K562 (cell line): Measurements from ENCODE around the gene MYADML2. TPM values are rescaled to one million over a fixed set of nuclear protein-coding genes. Genes with fewer than 3 reads are reported as not detected.

Experiments
- ATAC-seq: fragments of 200-7000 bp; cut with Tn5 transposase; 3 replicates; pipeline ENCODE4 v1.9.1; 2020; ENCODE audit warnings: moderate library complexity
- BruUV-seq: library from RNA; stranded (reverse); fragments of 400-500 nt; replicated peaks from 2 replicates; lab custom pipeline; 2021; lab: Mats Ljungman, UMichigan
- CTCF ChIA-PET: fragments of 300-600 bp; formaldehyde crosslinking; extraction: SDS; loops from one replicate; lab custom pipeline; 2021; ENCODE audit warnings: low intra/inter-chr PET ratio; lab: Yijun Ruan, JAX
- POLR2A ChIA-PET: fragments of 300-600, 350-650 bp; sonication (Branson Sonifier 250); formaldehyde crosslinking; extraction: SDS; loops from one replicate; lab custom pipeline; 2021; ENCODE audit warnings: antibody characterized with exemption, inconsistent platforms; lab: Yijun Ruan, JAX
- DNase-seq, 4 experiments: peaks; one replicate each; pipeline versions ENCODE4 v3.0.0 to v3.0.0-alpha.2; 2011 to 2018; ENCODE audit warnings: low spot score in 3 of 4, mixed read lengths in 3 of 4; ENCODE audit errors: extremely low read depth in 1 of 4
- FAIRE-seq: peaks from 2 replicates; lab custom pipeline; 2011; peaks lifted over from hg19 to GRCh38; lab: Jason Lieb, UNC
- H2AFZ ChIP-seq: 2 replicates; pipeline ENCODE4 v1.6.0; 2011; ENCODE audit warnings: low read depth, low read length, control low read depth, inconsistent platforms
- H3K27ac ChIP-seq: fragments of 200-600 bp; 3 replicates; pipeline ENCODE4 v1.8.0; 2011; ENCODE audit warnings: low read depth, mild to moderate bottlenecking, control low read depth, inconsistent platforms, low read length, moderate library complexity, mixed read lengths; ENCODE audit errors: extremely low read depth
- H3K27me3 ChIP-seq, 2 experiments: fragments of 300-600 bp in 1 of 2; 2 replicates in 1 of 2; 3 replicates in 1 of 2; pipeline versions ENCODE4 v1.6.0 to v1.8.0; 2011; ENCODE audit warnings: inconsistent platforms in 2 of 2, low read length in 2 of 2, mild to moderate bottlenecking in 1 of 2, mixed read lengths in 1 of 2, moderate library complexity in 1 of 2; ENCODE audit not compliant: control insufficient read depth in 2 of 2, insufficient read depth in 2 of 2
- H3K36me3 ChIP-seq: fragments of 300-600 bp; 3 replicates; pipeline ENCODE4 v1.8.0; 2011; ENCODE audit warnings: mild to moderate bottlenecking, low read length, inconsistent platforms; ENCODE audit not compliant: control insufficient read depth, insufficient read depth
- H3K4me1 ChIP-seq, 2 experiments: fragments of 200-600 bp in 1 of 2; replicated peaks in 1 of 2; 2 replicates in 1 of 2; 3 replicates in 1 of 2; pipeline versions ENCODE4 v1.5.1 to v1.8.0; 2011; ENCODE audit warnings: inconsistent platforms in 2 of 2, low read length in 2 of 2, mild to moderate bottlenecking in 1 of 2, mixed read lengths in 1 of 2, moderate library complexity in 1 of 2; ENCODE audit not compliant: control insufficient read depth in 2 of 2, insufficient read depth in 2 of 2
- H3K4me2 ChIP-seq: 2 replicates; pipeline ENCODE4 v1.6.1; 2011; ENCODE audit warnings: low read length, control low read depth, inconsistent platforms, mixed read lengths; ENCODE audit not compliant: insufficient read depth
- H3K4me3 ChIP-seq: fragments of 200-600 bp; sonication (generic), shearing (Covaris generic); 2 replicates; pipeline ENCODE4 v1.5.1; 2016; ENCODE audit warnings: control low read depth, inconsistent platforms
- H3K79me2 ChIP-seq: fragments of 200-600 bp; 3 replicates; pipeline ENCODE4 v1.8.0; 2011; ENCODE audit warnings: low read length, inconsistent platforms; ENCODE audit not compliant: control insufficient read depth, insufficient read depth
- H3K9ac ChIP-seq, 2 experiments: 2 replicates each; pipeline versions ENCODE4 v1.6.0 to v1.6.1; 2011; ENCODE audit warnings: low read depth in 2 of 2, low read length in 2 of 2, control low read depth in 1 of 2, inconsistent platforms in 1 of 2, mild to moderate bottlenecking in 1 of 2, mixed read lengths in 1 of 2; ENCODE audit not compliant: insufficient read depth in 1 of 2
- H3K9me1 ChIP-seq: one replicate; pipeline ENCODE4 v1.6.0; 2011; ENCODE audit warnings: inconsistent platforms, mild to moderate bottlenecking, low read length, moderate library complexity; ENCODE audit not compliant: control insufficient read depth, insufficient read depth
- H3K9me3 ChIP-seq: replicated peaks from 2 replicates; pipeline ENCODE4 v1.5.1; 2011; ENCODE audit warnings: low read depth, low read length, inconsistent platforms; ENCODE audit not compliant: control insufficient read depth, insufficient read depth
- H4K20me1 ChIP-seq: replicated peaks from 2 replicates; pipeline ENCODE4 v1.6.1; 2011; ENCODE audit warnings: low read length, inconsistent platforms, mixed read lengths; ENCODE audit not compliant: control insufficient read depth, insufficient read depth
- CTCF ChIP-seq, 3 experiments: IDR thresholded peaks in 2 of 3; conservative IDR thresholded peaks in 1 of 3; 2 replicates each; pipeline ENCODE4 v1.5.1; 2011 to 2012; ENCODE audit warnings: low read length in 3 of 3, mild to moderate bottlenecking in 3 of 3, control low read depth in 2 of 3, improper control_type of control experiment in 1 of 3, inconsistent platforms in 1 of 3, low read depth in 1 of 3, mixed read lengths in 1 of 3, moderate library complexity in 1 of 3; ENCODE audit not compliant: insufficient read depth in 2 of 3
- NUFIP1 ChIP-seq: fragments of 450-650 bp; IDR thresholded peaks from 2 replicates; pipeline ENCODE4 v1.6.1; 2018; ENCODE audit not compliant: partially characterized antibody
- RBFOX2 ChIP-seq: fragments of 200-400 bp; formaldehyde crosslinking; IDR thresholded peaks from 2 replicates; pipeline ENCODE4 v1.6.1; 2017; ENCODE audit warnings: low read depth, mild to moderate bottlenecking, low read length, moderate library complexity
- RBM22 ChIP-seq: fragments of 200-400 bp; formaldehyde crosslinking; IDR thresholded peaks from 2 replicates; pipeline ENCODE4 v1.6.1; 2018; ENCODE audit warnings: low read length, low read depth; ENCODE audit not compliant: poor library complexity, severe bottlenecking
- WGBS: fragments of 100-300 bp; shearing (Covaris generic); methylation state at CpG from one replicate; pipeline ENCODE4 v1.1.6; 2016; ENCODE audit warnings: low coverage, mixed read lengths; ENCODE audit not compliant: insufficient coverage; ENCODE audit errors: missing lambda C conversion rate; 5-methylcytosine and 5-hydroxymethylcytosine counted together
- in situ Hi-C: fragments of 300-500 bp; cut with MboI; formaldehyde crosslinking; loops from 4 replicates; pipeline ENCODE4 v1.15.0; 2018; ENCODE audit warnings: inconsistent platforms, mixed read lengths
- intact Hi-C: fragments of 100-400 bp; cut with micrococcal nuclease; formaldehyde crosslinking; loops from 2 replicates; pipeline ENCODE4 v1.14.2; 2022
- polyA plus RNA-seq, 8 experiments: library from polyadenylated mRNA; depleted of rRNA in 4 of 8; stranded (reverse) in 5 of 8; unstranded in 3 of 8; fragments of >200 nt; fragmentation: Nextera tagmentation in 2 of 8; fragmentation: Illumina TruSeq in 1 of 8; extraction: Ambion mirVana in 2 of 8; extraction: Trizol in 1 of 8; gene quantifications; 2 replicates each; pipeline versions ENCODE4 v1.2.1 to v1.2.3, GENCODE V29; 2011 to 2014; ENCODE audit warnings: inconsistent platforms in 1 of 8, missing spikeins in 1 of 8
- total RNA-seq, 7 experiments: library from RNA; depleted of rRNA in 6 of 7; stranded (reverse); fragments of >200 nt in 6 of 7; fragmentation: Illumina TruSeq in 2 of 7; extraction: Trizol in 2 of 7; gene quantifications; 2 replicates each; pipeline versions ENCODE4 v1.2.1 to v1.2.3, GENCODE V29; 2011 to 2021; ENCODE audit warnings: low replicate concordance in 1 of 7

The MYADML2 gene
- total and polyA plus RNA-seq, 9 of the 15 experiments (the other 6 are each of a cell fraction or from before 2014, with no cell fraction given): not detected

- H3K4me2 ChIP-seq: no peak overlapping the region
- ATAC-seq (no peak), FAIRE-seq (no peak), DNase-seq (no peak)
- WGBS: 94% methylated on average over 13 of the region's 15 CpGs
- H3K9me1 ChIP-seq: peaks cover 3% of the 10 kb centered on the region
- CTCF ChIA-PET: no interaction called here
- no peaks in the 10 kb centered on the region for H3K27me3 ChIP-seq
- H4K20me1 ChIP-seq: no peaks in the 10 kb centered on the region; the same call in 1 of the 2 replicates
- in situ Hi-C loops (no loop called here), intact Hi-C loops (no loop called here)
- TF ChIP-seq NUFIP1: no peak
- peak; percentile 7; the same call in 1 of the 2 replicates for TF ChIP-seq RBFOX2
- TF ChIP-seq CTCF (IDR thresholded peaks at IDR 0.05 in 2 of 3, conservative IDR thresholded peaks at IDR 0.05 in 1 of 3; ENCODE audit: insufficient read depth in 2 of 3, low read depth in 1 of 3, low read length in 3 of 3): peak; percentile 24 to 85 (median 58); a peak in 4 of 6 replicates
- TF ChIP-seq RBM22: no peak
- H3K4me3 ChIP-seq: no peak overlapping the region
- H2AFZ ChIP-seq: no peak overlapping the region
- no peak overlapping the region for H3K27ac ChIP-seq
- peaks cover 18 to 95% of the 10 kb centered on the region in 2 experiments for H3K4me1 ChIP-seq
- H3K9me3 ChIP-seq: no peaks in the 10 kb centered on the region
- peaks cover 21% of the 10 kb centered on the region for H3K79me2 ChIP-seq
- no TSS peak for BruUV-seq
- 0 out of 4 replicates have a peak overlapping the region, but pooled peaks of 1 of the 2 experiments have one; percentile 10 for H3K9ac ChIP-seq
- POLR2A ChIA-PET: interaction anchor here (1.3 kb wide), 1 partner anchor 14 kb away, joined by 3 read pairs; no protein-coding TSS in a partner anchor
- peaks cover 68% of the 10 kb centered on the region; the same call in 2 of the 3 replicates for H3K36me3 ChIP-seq
Observed at GRCh38 chr17:81906476-81907218, 40.4 kb downstream of the MYADML2 start.
